Measurements from ENCODE around the gene CHD1.

CHD1 gene

DNA sequence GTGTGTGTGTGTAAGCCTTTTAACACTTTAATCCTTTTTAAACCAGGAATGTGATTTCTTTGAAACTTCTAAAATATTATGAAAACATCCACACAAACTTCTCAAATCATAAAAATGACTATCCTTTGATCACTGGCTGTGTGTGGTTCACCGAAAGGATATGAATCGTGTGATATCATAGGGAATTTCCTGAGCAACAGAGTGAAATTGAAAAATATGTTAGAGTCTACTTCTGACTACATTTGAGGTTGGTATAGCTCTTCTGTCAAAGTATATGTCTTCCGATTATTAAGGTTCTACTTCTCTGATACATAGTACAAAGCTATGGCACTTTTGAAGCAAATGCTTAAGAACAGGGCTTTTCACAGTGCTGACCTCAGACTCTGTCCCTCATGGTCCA lies 115.1 kb downstream of the CHD1 start:
- no peaks in the 10 kb centered on the region for H3K36me3 ChIP-seq (ENCODE audit: control insufficient read depth, insufficient read depth, low read length)
- H3K9me3 ChIP-seq (ENCODE audit: control insufficient read depth, insufficient read depth, low read length), result no peaks in the 10 kb centered on the region
- H3K4me3 ChIP-seq (ENCODE audit: low read length), result no peak overlapping the region
- WGBS (ENCODE audit: insufficient coverage, insufficient read length), result no CpG with 5 or more reads among the region's 3 CpGs
- no peaks in the 10 kb centered on the region for H3K27me3 ChIP-seq (ENCODE audit: control insufficient read depth, insufficient read depth, low read length)
- H3K27ac ChIP-seq (ENCODE audit: low read length), result no peak overlapping the region
- DNase-seq (ENCODE audit: low read depth, low spot score), result no peak
- H3K4me1 ChIP-seq (ENCODE audit: control insufficient read depth, insufficient read depth, low read length), result no peaks in the 10 kb centered on the region

DNA sequence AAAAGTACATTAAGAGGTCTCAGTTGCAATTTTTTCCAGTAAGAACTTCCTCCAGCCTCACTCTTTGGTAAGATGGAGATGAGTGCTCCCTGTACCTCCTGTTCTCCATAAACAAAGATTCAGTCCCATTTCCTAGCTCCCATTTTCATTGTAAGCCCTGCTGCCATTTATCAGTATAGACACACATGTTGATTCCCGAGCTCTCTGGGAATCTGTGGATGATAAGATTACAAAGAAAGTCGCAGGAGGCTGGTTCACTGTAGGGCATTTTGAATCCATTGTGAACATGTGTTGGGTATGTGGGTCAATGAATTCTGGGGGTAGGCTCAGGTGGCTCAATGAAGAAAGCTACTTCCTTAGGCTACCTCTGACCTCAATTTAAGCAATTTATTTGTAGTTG lies 118.6 kb downstream of the CHD1 start:
- H3K4me3 ChIP-seq (ENCODE audit: low read length), result no peak overlapping the region
- DNase-seq (ENCODE audit: low read depth, low spot score), result no peak
- WGBS (ENCODE audit: insufficient coverage, insufficient read length), result no CpG with 5 or more reads among the region's 2 CpGs
- no peak overlapping the region for H3K27ac ChIP-seq (ENCODE audit: low read length)
- no peaks in the 10 kb centered on the region for H3K27me3 ChIP-seq (ENCODE audit: control insufficient read depth, insufficient read depth, low read length)
- H3K36me3 ChIP-seq (ENCODE audit: control insufficient read depth, insufficient read depth, low read length), result no peaks in the 10 kb centered on the region
- H3K9me3 ChIP-seq (ENCODE audit: control insufficient read depth, insufficient read depth, low read length), result no peaks in the 10 kb centered on the region
- no peaks in the 10 kb centered on the region for H3K4me1 ChIP-seq (ENCODE audit: control insufficient read depth, insufficient read depth, low read length)

DNA sequence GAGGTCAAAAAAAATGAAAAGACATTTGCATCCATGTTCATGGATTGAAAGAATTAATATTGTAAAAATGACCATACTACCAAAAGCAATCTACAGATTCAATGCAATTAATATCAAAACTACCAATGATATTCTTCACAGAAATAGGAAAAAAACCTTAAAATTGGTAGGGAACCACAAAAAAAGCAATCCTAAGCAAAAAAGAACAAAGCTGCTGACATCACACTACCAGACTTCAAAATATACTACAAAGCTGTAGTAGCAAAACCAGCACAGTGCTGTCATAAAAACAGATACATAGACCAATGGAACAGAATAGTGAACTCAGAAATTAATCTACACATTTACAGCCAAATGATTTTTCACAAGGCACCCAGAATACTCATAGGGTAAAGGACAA lies 121.0 kb downstream of the CHD1 start:
- no peaks in the 10 kb centered on the region for H3K9me3 ChIP-seq (ENCODE audit: control insufficient read depth, insufficient read depth, low read length)
- H3K27me3 ChIP-seq (ENCODE audit: control insufficient read depth, insufficient read depth, low read length), result no peaks in the 10 kb centered on the region
- H3K36me3 ChIP-seq (ENCODE audit: control insufficient read depth, insufficient read depth, low read length), result no peaks in the 10 kb centered on the region
- H3K4me3 ChIP-seq (ENCODE audit: low read length), result no peak overlapping the region
- DNase-seq (ENCODE audit: low read depth, low spot score), result no peak
- no peak overlapping the region for H3K27ac ChIP-seq (ENCODE audit: low read length)
- H3K4me1 ChIP-seq (ENCODE audit: control insufficient read depth, insufficient read depth, low read length), result no peaks in the 10 kb centered on the region

DNA sequence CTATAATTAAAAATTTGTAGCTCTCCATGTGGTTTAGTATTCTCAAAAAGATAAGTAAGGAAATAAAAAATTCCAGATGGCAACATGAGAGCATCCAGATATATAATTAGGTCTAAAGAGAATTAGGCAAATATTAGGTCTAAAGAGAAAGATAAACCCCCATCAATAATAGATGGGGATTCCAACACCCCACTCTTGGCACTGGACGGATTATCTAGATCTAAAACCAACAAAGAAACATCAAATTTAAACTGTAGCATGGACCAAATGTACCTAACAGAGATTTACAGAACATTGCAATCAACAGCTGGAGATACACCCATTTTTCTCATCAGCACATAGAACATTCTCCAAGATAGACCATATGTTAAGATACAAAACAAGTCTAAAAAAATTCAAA lies 123.7 kb downstream of the CHD1 start:
- H3K27ac ChIP-seq (ENCODE audit: low read length), result no peak overlapping the region
- H3K36me3 ChIP-seq (ENCODE audit: control insufficient read depth, insufficient read depth, low read length), result no peaks in the 10 kb centered on the region
- no peaks in the 10 kb centered on the region for H3K4me1 ChIP-seq (ENCODE audit: control insufficient read depth, insufficient read depth, low read length)
- DNase-seq (ENCODE audit: low read depth, low spot score), result no peak
- no peak overlapping the region for H3K4me3 ChIP-seq (ENCODE audit: low read length)
- no CpG with 5 or more reads among the region's 1 CpG for WGBS (ENCODE audit: insufficient coverage, insufficient read length)
- H3K9me3 ChIP-seq (ENCODE audit: control insufficient read depth, insufficient read depth, low read length), result no peaks in the 10 kb centered on the region
- H3K27me3 ChIP-seq (ENCODE audit: control insufficient read depth, insufficient read depth, low read length), result no peaks in the 10 kb centered on the region

DNA sequence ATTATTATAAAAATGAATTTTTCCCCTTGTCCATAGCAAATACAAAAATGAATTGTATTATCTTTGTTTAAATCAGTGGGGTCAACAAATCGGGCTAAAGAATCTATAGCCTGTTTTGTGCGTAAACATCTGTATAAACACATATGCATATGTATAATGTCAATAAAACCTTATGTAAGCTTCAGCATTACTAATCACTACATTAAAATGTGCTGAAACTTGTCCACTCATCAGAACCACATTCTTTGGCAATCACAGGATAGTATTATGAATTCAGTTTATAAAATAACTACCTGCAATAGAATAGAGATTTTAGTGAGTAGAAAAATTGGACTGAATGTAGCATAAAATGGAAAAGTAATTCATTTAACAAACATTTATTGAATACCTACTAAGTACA lies 124.7 kb downstream of the CHD1 start:
- no peak for DNase-seq (ENCODE audit: low read depth, low spot score)
- no peak overlapping the region for H3K27ac ChIP-seq (ENCODE audit: low read length)
- no peaks in the 10 kb centered on the region for H3K9me3 ChIP-seq (ENCODE audit: control insufficient read depth, insufficient read depth, low read length)
- H3K27me3 ChIP-seq (ENCODE audit: control insufficient read depth, insufficient read depth, low read length), result no peaks in the 10 kb centered on the region
- H3K4me1 ChIP-seq (ENCODE audit: control insufficient read depth, insufficient read depth, low read length), result no peaks in the 10 kb centered on the region
- no peak overlapping the region for H3K4me3 ChIP-seq (ENCODE audit: low read length)
- H3K36me3 ChIP-seq (ENCODE audit: control insufficient read depth, insufficient read depth, low read length), result no peaks in the 10 kb centered on the region
- WGBS (ENCODE audit: insufficient coverage, insufficient read length), result no CpG with 5 or more reads among the region's 2 CpGs
